Breast epithelium (tissue), 4 donors: ENCODE data around the gene SH2D3C. TPM values are rescaled to one million over a fixed set of nuclear protein-coding genes. Genes with fewer than 3 reads are reported as not detected.

Experiments used
- DNase-seq, 2 donors: peaks; one replicate each; pipeline ENCODE4 v3.0.0-alpha.2; 2019; ENCODE audit warnings: low spot score in 2 of 2
- H3K27ac ChIP-seq, 2 donors: fragments of 200-600 bp; sonication (generic) in 1 of 2; one replicate each; pipeline ENCODE4 v1.5.1; 2016 to 2019; ENCODE audit warnings: mild to moderate bottlenecking in 1 of 2
- H3K27me3 ChIP-seq, 2 donors: fragments of 200-600 bp; sonication (generic) in 1 of 2; one replicate each; pipeline versions ENCODE4 v1.5.1 to v1.6.0; 2017 to 2019; ENCODE audit warnings: control low read depth in 1 of 2, mild to moderate bottlenecking in 1 of 2
- H3K36me3 ChIP-seq: fragments of 200-600 bp; one replicate; pipeline ENCODE4 v1.5.1; 2019
- H3K4me1 ChIP-seq, 2 donors: fragments of 200-600 bp; sonication (generic); one replicate each; pipeline ENCODE4 v1.5.1; 2016 to 2019; ENCODE audit warnings: control low read depth in 1 of 2
- H3K4me3 ChIP-seq, 3 donors: fragments of 200-600 bp; sonication (generic); 1 replicate in 2 of 3; 2 replicates in 1 of 3; pipeline ENCODE4 v1.5.1; 2016 to 2019; ENCODE audit warnings: mild to moderate bottlenecking in 3 of 3, moderate library complexity in 2 of 3
- H3K9me3 ChIP-seq, 2 donors: fragments of 200-600 bp; sonication (generic) in 1 of 2; one replicate each; pipeline ENCODE4 v1.5.1; 2016 to 2019; ENCODE audit warnings: control low read depth in 1 of 2
- CTCF ChIP-seq, 3 donors: fragments of 450-650 bp; IDR thresholded peaks; one replicate each; pipeline ENCODE4 v1.5.1; 2016 to 2017; ENCODE audit warnings: antibody characterized with exemption in 3 of 3, mild to moderate bottlenecking in 3 of 3, moderate library complexity in 3 of 3
- POLR2A ChIP-seq: fragments of 450-650 bp; IDR thresholded peaks from one replicate; pipeline ENCODE4 v1.6.1; 2016; ENCODE audit warnings: antibody characterized with exemption, mild to moderate bottlenecking, moderate library complexity
- POLR2AphosphoS5 ChIP-seq, 3 donors: sonication (generic); formaldehyde crosslinking; IDR thresholded peaks; one replicate each; pipeline ENCODE4 v1.6.1; 2017; ENCODE audit warnings: antibody characterized with exemption in 3 of 3
- intact Hi-C: fragments of 100-400 bp; cut with DNase I; formaldehyde crosslinking; loops from one replicate; pipeline ENCODE4 v1.15.1; 2023; ENCODE audit warnings: low total_unique reads
- total RNA-seq, 3 donors: library from RNA; depleted of rRNA; stranded (reverse); fragments of >200 nt; gene quantifications; one replicate each; pipeline ENCODE4 v1.1.0, GENCODE V29; 2016

Gene SH2D3C
- total RNA-seq, 3 donors from 2014 or later, result 6.0 to 15.4 (median 6.9) TPM

- intact Hi-C loops, result no loop called here
- Histone ChIP-seq H3K4me3 (peak overlapping the region in 1 of 3 donors; percentile 21), H3K9me3 (no peaks in the 10 kb centered on the region), H3K36me3 (no peaks in the 10 kb centered on the region), H3K4me1 (peaks cover 0 to 6% of the 10 kb centered on the region in 2 donors), H3K27ac (peak overlapping the region in 1 of 2 donors; percentile 91), H3K27me3 (no peaks in the 10 kb centered on the region)
- DNase-seq, result no peak
- TF ChIP-seq CTCF (IDR thresholded peaks at IDR 0.05) (no peak), POLR2A (no peak), POLR2AphosphoS5 (IDR thresholded peaks at IDR 0.05) (no peak)
Measured at GRCh38 chr9:127742435-127743088, 35.9 kb downstream of the SH2D3C start.

- Histone ChIP-seq H3K4me3 (peak overlapping the region in 1 of 3 donors; percentile 21), H3K27ac (peak overlapping the region; percentile 13 to 91), H3K36me3 (no peaks in the 10 kb centered on the region), H3K27me3 (no peaks in the 10 kb centered on the region), H3K4me1 (peaks cover 0 to 6% of the 10 kb centered on the region in 2 donors), H3K9me3 (no peaks in the 10 kb centered on the region)
- intact Hi-C loops, result no loop called here
- no peak for DNase-seq
- TF ChIP-seq POLR2AphosphoS5 (IDR thresholded peaks at IDR 0.05) (no peak), POLR2A (no peak), CTCF (IDR thresholded peaks at IDR 0.05) (no peak)
Measured at GRCh38 chr9:127741831-127742434, 36.5 kb downstream of the SH2D3C start.

GRCh38 chr9:127739614-127740330, 38.7 kb downstream of the SH2D3C start:
- Histone ChIP-seq H3K4me3 (no peak overlapping the region), H3K9me3 (no peaks in the 10 kb centered on the region), H3K27ac (peak overlapping the region; percentile 65 to 91), H3K36me3 (no peaks in the 10 kb centered on the region), H3K4me1 (peaks cover 0 to 6% of the 10 kb centered on the region in 2 donors), H3K27me3 (no peaks in the 10 kb centered on the region)
- intact Hi-C loops, result loop anchor here (10.0 kb wide), 1 partner anchor 45 kb away; the partner anchor contains the start of gene CDK9
- DNase-seq, result no peak
- no peak for TF ChIP-seq POLR2A
- no peak for TF ChIP-seq CTCF (IDR thresholded peaks at IDR 0.05)
- no peak for TF ChIP-seq POLR2AphosphoS5 (IDR thresholded peaks at IDR 0.05)

- Histone ChIP-seq H3K27me3 (no peaks in the 10 kb centered on the region), H3K27ac (no peak overlapping the region), H3K4me1 (peaks cover 0 to 11% of the 10 kb centered on the region in 2 donors), H3K36me3 (no peaks in the 10 kb centered on the region), H3K4me3 (no peak overlapping the region), H3K9me3 (no peaks in the 10 kb centered on the region)
- no peak for DNase-seq
- no peak for TF ChIP-seq POLR2A
- no peak for TF ChIP-seq CTCF (IDR thresholded peaks at IDR 0.05)
- TF ChIP-seq POLR2AphosphoS5 (IDR thresholded peaks at IDR 0.05), result no peak
- intact Hi-C loops, result loop anchor here (1.0 to 10.0 kb wide), 2 partner anchors 46 to 135 kb away; partner anchors contain the start of gene CDK9
Measured at GRCh38 chr9:127738666-127739065, 39.8 kb downstream of the SH2D3C start.
